22Rv1 (cell line): ENCODE data around the gene RASL11A.

Experiments used
- CTCF ChIP-seq: fragments of 450-650 bp; IDR thresholded peaks from 2 replicates; pipeline ENCODE4 v1.5.1; 2017; ENCODE audit warnings: mild to moderate bottlenecking
- ZFX ChIP-seq: fragments of 450-650 bp; IDR thresholded peaks from 2 replicates; pipeline ENCODE4 v1.6.1; 2017; ENCODE audit warnings: antibody characterized with exemption, borderline replicate concordance

- TF ChIP-seq CTCF (no peak), ZFX (no peak)
Measured at GRCh38 chr13:27290715-27291114, 20.1 kb downstream of the RASL11A start.
